ENCODE results near the gene SLC37A2.

GRCh38 chr11:125086633-125087296 is 23.7 kb downstream of the SLC37A2 start:
- no peak for TF ChIP-seq POLR2AphosphoS5 (IDR thresholded peaks at IDR 0.05; ENCODE audit: low read depth, low read length)
- TF ChIP-seq POLR2A (IDR thresholded peaks at IDR 0.05; ENCODE audit: low read depth, low read length): no peak

All from GM12892 (cell line).